Retinal pigment epithelial cell (primary cell): ENCODE data around the gene AFF4.
"Not testable (repeated sequence)": the region's sequence is repeated elsewhere in the genome, so short reads cannot be mapped to it uniquely, and the experiment has no call there.

Experiments used
- DNase-seq: peaks from one replicate; pipeline ENCODE4 v3.0.0-alpha.2; 2010; ENCODE audit warnings: low read depth
- H3K4me3 ChIP-seq: 2 replicates; pipeline ENCODE4 v1.5.1; 2011; ENCODE audit warnings: mild to moderate bottlenecking, low read length, control low read depth, moderate library complexity
- TF ChIP-seq, protein P1 (sequence below): conservative IDR thresholded peaks from 2 replicates; pipeline ENCODE4 v1.5.1; 2011; ENCODE audit warnings: low read depth, low read length, control low read depth, inconsistent platforms

AFF4 gene

DNA sequence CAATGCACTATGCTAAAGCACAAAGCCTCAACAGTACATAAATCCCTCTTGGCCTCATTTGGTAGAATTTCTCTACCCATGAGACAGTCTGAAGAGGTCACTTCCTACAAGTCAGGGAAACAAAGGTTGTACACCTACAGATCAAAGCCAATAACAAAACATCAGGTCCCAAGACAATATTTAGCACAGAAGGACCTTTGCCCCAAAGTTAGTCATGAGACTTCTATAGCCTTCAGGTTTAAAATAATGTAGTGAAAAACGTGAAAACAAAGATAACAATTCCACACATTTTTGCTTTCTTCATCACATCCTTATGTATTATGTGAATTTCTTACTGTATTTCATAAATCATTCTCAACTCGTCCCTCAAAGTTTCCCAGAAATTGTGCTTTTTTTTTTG is 15.8 kb downstream of the AFF4 start:
- DNase-seq = no peak
- TF ChIP-seq, protein P1, sequence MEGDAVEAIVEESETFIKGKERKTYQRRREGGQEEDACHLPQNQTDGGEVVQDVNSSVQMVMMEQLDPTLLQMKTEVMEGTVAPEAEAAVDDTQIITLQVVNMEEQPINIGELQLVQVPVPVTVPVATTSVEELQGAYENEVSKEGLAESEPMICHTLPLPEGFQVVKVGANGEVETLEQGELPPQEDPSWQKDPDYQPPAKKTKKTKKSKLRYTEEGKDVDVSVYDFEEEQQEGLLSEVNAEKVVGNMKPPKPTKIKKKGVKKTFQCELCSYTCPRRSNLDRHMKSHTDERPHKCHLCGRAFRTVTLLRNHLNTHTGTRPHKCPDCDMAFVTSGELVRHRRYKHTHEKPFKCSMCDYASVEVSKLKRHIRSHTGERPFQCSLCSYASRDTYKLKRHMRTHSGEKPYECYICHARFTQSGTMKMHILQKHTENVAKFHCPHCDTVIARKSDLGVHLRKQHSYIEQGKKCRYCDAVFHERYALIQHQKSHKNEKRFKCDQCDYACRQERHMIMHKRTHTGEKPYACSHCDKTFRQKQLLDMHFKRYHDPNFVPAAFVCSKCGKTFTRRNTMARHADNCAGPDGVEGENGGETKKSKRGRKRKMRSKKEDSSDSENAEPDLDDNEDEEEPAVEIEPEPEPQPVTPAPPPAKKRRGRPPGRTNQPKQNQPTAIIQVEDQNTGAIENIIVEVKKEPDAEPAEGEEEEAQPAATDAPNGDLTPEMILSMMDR = no peak
- no peak overlapping the region for H3K4me3 ChIP-seq

DNA sequence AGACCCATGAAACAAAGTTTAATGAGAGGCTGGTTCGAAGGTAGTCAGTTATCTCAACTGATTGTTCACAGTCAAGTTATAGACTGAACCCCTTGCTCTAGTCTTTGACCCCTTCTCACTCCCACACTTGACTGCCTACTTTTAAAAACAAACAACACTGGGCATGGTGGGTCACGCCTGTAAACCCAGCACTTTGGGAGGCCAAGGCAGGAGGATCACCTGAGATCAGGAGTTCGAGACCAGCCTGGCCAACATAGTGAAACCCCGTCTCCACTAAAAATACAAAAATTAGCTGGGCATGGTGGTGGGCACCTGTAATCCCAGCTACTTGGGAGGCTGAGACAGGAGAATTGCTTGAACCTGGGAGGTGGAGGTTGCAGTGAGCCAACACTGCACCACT is 18.1 kb downstream of the AFF4 start:
- not testable (repeated sequence) for H3K4me3 ChIP-seq, DNase-seq

DNA sequence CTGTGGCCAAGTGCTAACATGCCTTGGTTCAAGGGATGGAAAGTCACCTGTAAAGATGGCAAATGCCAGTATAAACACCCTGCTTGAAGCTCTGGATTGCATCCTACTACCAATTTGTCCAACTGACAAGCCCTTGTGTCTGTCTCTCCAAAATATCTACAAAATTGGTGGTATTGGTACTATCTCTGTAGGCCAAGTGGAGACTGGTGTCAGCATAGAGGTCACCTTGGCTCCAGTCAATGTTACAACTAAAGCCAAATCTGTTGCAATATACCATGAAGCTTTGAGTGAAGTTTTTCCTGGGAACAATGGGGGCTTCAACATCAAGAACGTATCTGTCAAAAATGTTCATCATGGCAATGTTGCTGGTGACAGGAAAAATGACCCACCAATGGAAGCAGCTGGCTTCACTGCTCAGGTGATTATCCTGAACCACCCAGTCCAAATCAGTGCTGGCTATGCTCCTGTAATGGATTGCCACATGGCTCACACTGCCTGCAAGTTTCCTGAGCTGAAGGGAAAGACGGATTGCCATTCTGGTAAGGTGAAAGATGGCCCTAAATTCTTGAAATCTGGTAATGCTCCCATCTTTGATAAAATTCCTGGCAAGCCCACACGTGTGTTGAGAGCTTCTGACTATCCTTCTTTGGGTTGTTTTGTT is 19.9 kb downstream of the AFF4 start:
- DNase-seq = no peak
- TF ChIP-seq, protein P1 = no peak
- H3K4me3 ChIP-seq = no peak overlapping the region

DNA sequence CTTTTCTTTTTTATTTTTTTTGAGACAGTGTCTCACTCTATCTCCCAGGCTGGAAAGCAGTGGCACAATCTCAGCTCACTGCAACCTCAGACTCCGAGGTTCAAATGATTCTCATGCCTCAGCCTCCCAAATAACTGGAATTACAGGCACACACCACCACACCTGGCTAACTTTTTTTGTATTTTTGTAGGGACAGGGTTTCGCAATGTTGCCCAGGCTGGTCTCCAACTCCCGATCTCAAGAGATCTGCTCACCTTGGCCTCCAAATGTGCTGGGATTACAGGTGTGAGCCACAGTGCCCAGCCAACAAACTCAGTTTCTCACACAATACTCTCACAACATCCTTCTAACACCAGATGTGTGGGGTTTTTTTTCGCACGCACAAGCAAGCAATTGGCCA is 22.1 kb downstream of the AFF4 start:
- TF ChIP-seq, protein P1 = no peak
- H3K4me3 ChIP-seq = no peak overlapping the region
- DNase-seq = no peak

DNA sequence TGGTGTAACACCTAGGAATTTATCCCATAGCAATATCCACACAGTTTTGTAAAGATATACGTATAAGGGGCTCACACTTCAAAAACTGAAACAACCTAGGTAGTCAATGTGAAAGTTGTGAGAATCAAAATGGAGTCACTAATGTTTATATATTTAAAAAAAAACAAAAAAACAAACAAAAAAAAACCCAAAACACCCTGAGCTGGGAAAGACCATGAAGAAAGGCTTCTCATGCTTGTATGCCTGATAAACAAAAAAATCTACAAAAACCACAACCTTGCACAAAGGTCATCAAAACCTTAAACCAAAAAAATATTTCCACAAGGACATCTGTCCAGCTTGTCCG is 35.4 kb downstream of the AFF4 start:
- TF ChIP-seq, protein P1 = no peak
- H3K4me3 ChIP-seq = no peak overlapping the region
- DNase-seq = no peak

DNA sequence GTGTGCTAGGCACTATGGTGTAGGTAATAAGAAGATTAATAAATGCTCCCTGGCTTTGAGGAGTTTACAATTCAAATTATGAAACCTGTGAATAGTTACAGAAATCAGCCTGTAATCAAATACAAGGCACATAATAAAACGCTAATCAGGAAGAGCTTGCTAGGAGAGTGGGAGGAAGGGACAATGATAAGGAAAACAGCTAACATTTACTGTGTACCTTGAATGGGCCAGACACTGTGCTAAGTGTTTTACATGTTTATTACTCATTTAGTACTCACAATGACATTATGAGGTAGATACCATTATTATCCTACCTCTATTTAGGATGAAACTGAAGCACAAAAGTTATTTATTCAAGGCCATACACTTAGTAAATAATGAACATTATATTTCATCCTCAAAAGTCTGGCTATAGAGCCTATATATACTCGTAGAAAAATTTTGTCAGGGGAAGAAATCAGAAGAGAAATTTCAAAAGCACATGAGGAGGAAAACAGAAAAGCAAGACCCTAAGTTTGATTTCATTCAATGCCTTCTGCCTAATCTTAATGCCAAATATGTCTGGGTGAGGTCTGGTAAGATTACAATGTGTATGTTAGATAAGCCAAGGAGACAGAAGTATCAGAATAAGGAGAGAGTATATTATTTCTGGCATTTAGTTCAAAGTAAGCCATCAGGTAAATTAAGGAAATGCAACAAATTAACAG is 35.9 kb downstream of the AFF4 start:
- no peak overlapping the region for H3K4me3 ChIP-seq
- DNase-seq = no peak
- TF ChIP-seq, protein P1 = no peak

DNA sequence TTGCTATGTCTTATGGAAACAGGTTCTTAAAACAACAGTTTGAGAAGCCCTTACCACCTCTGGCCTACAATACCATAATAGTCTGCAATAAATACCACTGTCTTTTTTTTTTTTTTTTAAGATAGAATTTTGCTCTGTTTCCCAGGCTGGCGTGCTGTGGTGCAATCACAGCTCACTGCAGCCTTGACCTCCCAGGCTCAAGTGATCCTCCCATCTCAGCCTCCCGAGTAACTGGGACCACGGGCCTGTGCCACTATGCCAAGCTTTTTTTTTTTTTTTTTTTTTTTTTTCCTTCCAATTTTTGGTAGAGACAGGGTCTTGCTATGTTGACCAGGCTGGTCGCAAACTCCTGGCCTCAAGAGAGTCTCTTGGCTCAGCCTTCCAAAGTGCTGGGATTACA is 37.0 kb downstream of the AFF4 start:
- no peak overlapping the region for H3K4me3 ChIP-seq
- DNase-seq = no peak

More for the DNA sequence above, 37.0 kb downstream of the AFF4 start:
- TF ChIP-seq, protein P1 = no peak
